Neural progenitor cell (in vitro differentiated cells): ENCODE measurements around the gene PCDHGA9. TPM values are rescaled to one million over a fixed set of nuclear protein-coding genes. Genes with fewer than 3 reads are reported as not detected.

Source experiments
- DNase-seq: peaks from one replicate; pipeline ENCODE4 v3.0.0-alpha.2; 2016; ENCODE audit warnings: low spot score
- H2AFZ ChIP-seq: fragments of 200-600 bp; sonication (generic); replicated peaks from 2 replicates; pipeline ENCODE4 v1.6.1; 2016; ENCODE audit warnings: antibody characterized with exemption
- H3F3A ChIP-seq: fragments of 200-600 bp; sonication (generic); 2 replicates; pipeline ENCODE4 v1.6.1; 2016; ENCODE audit warnings: antibody characterized with exemption, low read depth
- H3K27ac ChIP-seq: fragments of 200-600 bp; sonication (generic); 2 replicates; pipeline ENCODE4 v1.5.1; 2016; ENCODE audit warnings: mild to moderate bottlenecking
- H3K27me3 ChIP-seq: fragments of 200-600 bp; sonication (generic); 2 replicates; pipeline ENCODE4 v1.6.1; 2016; ENCODE audit warnings: mild to moderate bottlenecking, moderate library complexity
- H3K36me3 ChIP-seq: fragments of 200-600 bp; sonication (generic); 2 replicates; pipeline ENCODE4 v1.5.1; 2016
- H3K4me1 ChIP-seq: fragments of 200-600 bp; sonication (generic); 2 replicates; pipeline ENCODE4 v1.6.1; 2016; ENCODE audit warnings: mixed run types
- H3K4me2 ChIP-seq: fragments of 200-600 bp; sonication (generic); 2 replicates; pipeline ENCODE4 v1.6.1; 2016
- H3K4me3 ChIP-seq: fragments of 200-600 bp; sonication (generic); 2 replicates; pipeline ENCODE4 v1.5.1; 2016
- H3K79me2 ChIP-seq: fragments of 200-600 bp; sonication (generic); 2 replicates; pipeline ENCODE4 v1.6.1; 2016; ENCODE audit warnings: low read depth
- H3K9ac ChIP-seq: fragments of 200-600 bp; sonication (generic); 2 replicates; pipeline ENCODE4 v1.6.1; 2016
- H3K9me3 ChIP-seq: fragments of 200-600 bp; sonication (generic); 2 replicates; pipeline ENCODE4 v1.5.1; 2016; ENCODE audit warnings: low read depth
- H4K20me1 ChIP-seq: fragments of 200-600 bp; sonication (generic); 2 replicates; pipeline ENCODE4 v1.6.1; 2016; ENCODE audit warnings: low read depth
- H3K27ac Mint-ChIP-seq: 3 replicates; pipeline ENCODE4 v1.8.0; 2021; ENCODE audit warnings: mixed read lengths
- H3K27me3 Mint-ChIP-seq: 2 replicates; pipeline ENCODE4 v1.8.0; 2022; ENCODE audit warnings: low read depth, mild to moderate bottlenecking, inconsistent platforms, moderate library complexity, mixed read lengths; ENCODE audit not compliant: insufficient read depth
- H3K36me3 Mint-ChIP-seq: 3 replicates; pipeline ENCODE4 v1.8.0; 2021; ENCODE audit warnings: mixed read lengths
- H3K4me1 Mint-ChIP-seq: 3 replicates; pipeline ENCODE4 v1.8.0; 2021; ENCODE audit warnings: mixed read lengths
- H3K4me3 Mint-ChIP-seq: 3 replicates; pipeline ENCODE4 v1.8.0; 2021; ENCODE audit warnings: mild to moderate bottlenecking, moderate library complexity, mixed read lengths
- H3K9me3 Mint-ChIP-seq: 3 replicates; pipeline ENCODE4 v1.8.0; 2020; ENCODE audit warnings: mixed read lengths
- CTCF ChIP-seq: fragments of 200-600 bp; sonication (generic); IDR thresholded peaks from 2 replicates; pipeline ENCODE4 v1.5.1; 2017; ENCODE audit warnings: antibody characterized with exemption, mild to moderate bottlenecking
- EZH2 ChIP-seq: fragments of 200-600 bp; sonication (generic); IDR thresholded peaks from 2 replicates; pipeline ENCODE4 v1.6.1; 2017; ENCODE audit warnings: antibody characterized with exemption, mild to moderate bottlenecking, moderate library complexity
- EZH2phosphoT487 ChIP-seq: fragments of 200-600 bp; sonication (generic); IDR thresholded peaks from 2 replicates; pipeline ENCODE4 v1.6.1; 2017; ENCODE audit warnings: antibody characterized with exemption
- total RNA-seq: library from RNA; depleted of rRNA; stranded (reverse); fragments of >200 nt; gene quantifications from 2 replicates; pipeline ENCODE4 v1.2.3, GENCODE V29; 2015; ENCODE audit warnings: low replicate concordance

Gene PCDHGA9
- total RNA-seq, 1 donor from 2014 or later, result 0.97 TPM

GRCh38 chr5:141360685-141361084, 41.9 kb upstream of the PCDHGA9 start:
- Histone ChIP-seq H3K27me3 (no peaks in the 10 kb centered on the region), H3K4me1 (no peaks in the 10 kb centered on the region), H3K9ac (no peak overlapping the region), H3K4me2 (no peak overlapping the region), H2AFZ (no peak overlapping the region), H3K9me3 (peaks cover 13% of the 10 kb centered on the region), H3K4me3 (no peak overlapping the region), H3K36me3 (no peaks in the 10 kb centered on the region), H3F3A (no peaks in the 10 kb centered on the region), H3K79me2 (no peaks in the 10 kb centered on the region), H3K27ac (no peak overlapping the region), H4K20me1 (no peaks in the 10 kb centered on the region)
- Mint-ChIP-seq H3K36me3 (peaks cover 4% of the 10 kb centered on the region), H3K4me1 (no peaks in the 10 kb centered on the region), H3K27ac (no peak overlapping the region), H3K4me3 (no peak overlapping the region), H3K27me3 (peaks cover 7% of the 10 kb centered on the region), H3K9me3 (peaks cover 73% of the 10 kb centered on the region)
- no peak for TF ChIP-seq CTCF
- no peak for TF ChIP-seq EZH2
- TF ChIP-seq EZH2phosphoT487, result no peak
- DNase-seq, result no peak

GRCh38 chr5:141362719-141363118, 39.9 kb upstream of the PCDHGA9 start:
- no peaks in the 10 kb centered on the region for H3F3A ChIP-seq
- no peaks in the 10 kb centered on the region for H4K20me1 ChIP-seq
- no peak for DNase-seq
- Mint-ChIP-seq H3K36me3 (peaks cover 4% of the 10 kb centered on the region), H3K27me3 (peaks cover 4% of the 10 kb centered on the region), H3K4me1 (no peaks in the 10 kb centered on the region), H3K9me3 (peaks cover 69% of the 10 kb centered on the region), H3K4me3 (no peak overlapping the region), H3K27ac (no peak overlapping the region)
- no peaks in the 10 kb centered on the region for H3K36me3 ChIP-seq
- no peak overlapping the region for H3K9ac ChIP-seq
- no peak overlapping the region for H2AFZ ChIP-seq
- H3K27me3 ChIP-seq, result no peaks in the 10 kb centered on the region
- H3K27ac ChIP-seq, result no peak overlapping the region
- TF ChIP-seq EZH2phosphoT487, result no peak
- no peak for TF ChIP-seq CTCF
- no peak for TF ChIP-seq EZH2
- H3K4me1 ChIP-seq, result no peaks in the 10 kb centered on the region
- no peaks in the 10 kb centered on the region for H3K79me2 ChIP-seq
- H3K4me2 ChIP-seq, result no peak overlapping the region
- no peak overlapping the region for H3K4me3 ChIP-seq
- peaks cover 13% of the 10 kb centered on the region for H3K9me3 ChIP-seq

- no peak within 1 kb of the TSS for H2AFZ ChIP-seq
- no peak for DNase-seq
- no peak within 1 kb of the TSS for H3K9ac ChIP-seq
- no peaks in the 10 kb centered on the region for H3K4me1 Mint-ChIP-seq
- TF ChIP-seq EZH2 (no peak), EZH2phosphoT487 (no peak), CTCF (no peak)
- H3K27ac ChIP-seq, result no peak within 1 kb of the TSS
- no peak within 1 kb of the TSS for H3K4me2 ChIP-seq
- H3K4me3 ChIP-seq, result no peak within 1 kb of the TSS
- peaks cover 65% of the 10 kb centered on the region for H3K9me3 Mint-ChIP-seq
- H4K20me1 ChIP-seq, result no peaks in the 10 kb centered on the region
- no peaks in the 10 kb centered on the region for H3K79me2 ChIP-seq
- peaks cover 13% of the 10 kb centered on the region for H3K9me3 ChIP-seq
- H3K27me3 Mint-ChIP-seq, result peaks cover 4% of the 10 kb centered on the region
- peaks cover 4% of the 10 kb centered on the region for H3K36me3 Mint-ChIP-seq
- no peaks in the 10 kb centered on the region for H3K36me3 ChIP-seq
- no peak within 1 kb of the TSS for H3K27ac Mint-ChIP-seq
- no peaks in the 10 kb centered on the region for H3K4me1 ChIP-seq
- no peaks in the 10 kb centered on the region for H3K27me3 ChIP-seq
- no peaks in the 10 kb centered on the region for H3F3A ChIP-seq
- no peak within 1 kb of the TSS for H3K4me3 Mint-ChIP-seq
Observed at GRCh38 chr5:141363952-141364660, 38.5 kb upstream of the PCDHGA9 start, which contains the start of gene PCDHGA5. PCDHGA5 (plus strand) TSS chr5:141364162; CDS start chr5:141364331, 169 bp downstream.
